C4-2B (cell line): Measurements from ENCODE around the gene MAMSTR.

Experiments used
- CTCF ChIP-seq: fragments of 450-650 bp; conservative IDR thresholded peaks from 2 replicates; pipeline ENCODE4 v1.5.1; 2017; ENCODE audit warnings: mild to moderate bottlenecking
- ZFX ChIP-seq: fragments of 450-650 bp; IDR thresholded peaks from 2 replicates; pipeline ENCODE4 v1.6.1; 2017

DNA sequence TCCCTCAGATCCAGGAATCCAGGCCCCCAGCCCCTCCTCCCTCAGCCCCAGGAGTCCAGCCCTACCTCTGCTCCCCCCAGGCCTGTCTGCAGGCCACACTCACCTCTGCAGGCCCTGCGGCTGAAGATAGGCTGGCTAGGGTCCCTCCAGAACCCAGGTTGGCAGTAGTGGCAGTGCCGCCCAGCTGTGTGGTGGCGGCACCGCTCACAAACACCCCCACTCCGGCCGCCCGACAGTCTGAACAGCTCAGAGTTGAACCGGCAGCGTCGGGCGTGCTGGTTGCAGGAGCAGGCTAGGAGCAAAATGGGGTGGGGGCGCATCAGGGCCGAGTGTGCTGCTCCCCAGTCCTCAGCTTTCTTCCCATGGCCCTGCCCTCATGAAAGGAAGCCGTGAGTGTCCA is 55.0 kb downstream of the MAMSTR start:
- no peak for TF ChIP-seq CTCF
- TF ChIP-seq ZFX = no peak
